Calu3 (cell line): ENCODE measurements around the gene NRTN. TPM values are rescaled to one million over a fixed set of nuclear protein-coding genes. Genes with fewer than 3 reads are reported as not detected.
"Not testable (repeated sequence)": the region's sequence is repeated elsewhere in the genome, so short reads cannot be mapped to it uniquely, and the experiment has no call there.

Source experiments
- BruUV-seq: library from RNA; stranded (reverse); fragments of 400-500 nt; replicated peaks from 2 replicates; lab custom pipeline; 2021; lab: Mats Ljungman, UMichigan
- CTCF ChIA-PET: fragments of 300-600 bp; sonication (Branson Sonifier 250); formaldehyde crosslinking; loops from one replicate; lab custom pipeline; 2022; ENCODE audit warnings: antibody characterized with exemption; lab: Charles Lee
- DNase-seq: peaks from one replicate; pipeline ENCODE4 v3.0.0; 2022
- H3K27ac Mint-ChIP-seq: one replicate; pipeline ENCODE4 v1.8.0; 2022; ENCODE audit warnings: mixed read lengths; ENCODE audit not compliant: unreplicated experiment
- H3K27me3 Mint-ChIP-seq: one replicate; pipeline ENCODE4 v1.8.0; 2022; ENCODE audit warnings: mixed read lengths; ENCODE audit not compliant: unreplicated experiment
- H3K36me3 Mint-ChIP-seq: one replicate; pipeline ENCODE4 v1.8.0; 2022; ENCODE audit warnings: mild to moderate bottlenecking, moderate library complexity, mixed read lengths; ENCODE audit not compliant: insufficient read depth, unreplicated experiment
- H3K4me1 Mint-ChIP-seq: one replicate; pipeline ENCODE4 v1.8.0; 2022; ENCODE audit warnings: mild to moderate bottlenecking, low read depth, mixed read lengths; ENCODE audit not compliant: unreplicated experiment
- H3K4me3 Mint-ChIP-seq: one replicate; pipeline ENCODE4 v1.8.0; 2022; ENCODE audit warnings: mild to moderate bottlenecking, low read depth, moderate library complexity, mixed read lengths; ENCODE audit not compliant: unreplicated experiment
- H3K9me3 Mint-ChIP-seq: one replicate; pipeline ENCODE4 v1.8.0; 2022; ENCODE audit warnings: low read depth, mixed read lengths; ENCODE audit not compliant: unreplicated experiment
- CTCF ChIP-seq: fragments of 200-600 bp; IDR thresholded peaks from one replicate; pipeline ENCODE4 v1.8.0; 2022; ENCODE audit warnings: antibody characterized with exemption; ENCODE audit not compliant: unreplicated experiment
- intact Hi-C: fragments of 100-400 bp; cut with micrococcal nuclease; formaldehyde crosslinking; loops from one replicate; pipeline ENCODE4 v1.10.0; 2022; ENCODE audit not compliant: unreplicated experiment
- total RNA-seq: library from RNA; stranded (reverse); gene quantifications from 2 replicates; pipeline ENCODE4 v1.2.3, GENCODE V29; 2022

Gene NRTN
- total RNA-seq, 1 experiment from 2014 or later: 5.4 TPM

GRCh38 chr19:5850743-5851293 lies 46.0 kb downstream of the NRTN start:
- peaks cover 18% of the 10 kb centered on the region for H3K4me1 Mint-ChIP-seq
- H3K36me3 Mint-ChIP-seq: peaks cover 11% of the 10 kb centered on the region
- H3K9me3 Mint-ChIP-seq: no peaks in the 10 kb centered on the region
- peak; percentile 47 for DNase-seq
- no TSS peak for BruUV-seq
- no peak overlapping the region for H3K4me3 Mint-ChIP-seq
- no peak overlapping the region for H3K27ac Mint-ChIP-seq
- TF ChIP-seq CTCF: no peak
- CTCF ChIA-PET: interaction anchor here (0.6 to 1.3 kb wide), 4 partner anchors 19 to 114 kb away, joined by 3 to 4 read pairs (median 4); no protein-coding TSS in a partner anchor
- H3K27me3 Mint-ChIP-seq: peaks cover 12% of the 10 kb centered on the region
- intact Hi-C loops: no loop called here

GRCh38 chr19:5851302-5851701 lies 46.4 kb downstream of the NRTN start, which contains the start of gene FUT3:
TSS of gene FUT3 (minus strand) at chr19:5851449.
- TF ChIP-seq CTCF: no peak
- intact Hi-C loops: no loop called here
- Mint-ChIP-seq H3K4me3 (no peak within 1 kb of the TSS), H3K27ac (no peak within 1 kb of the TSS), H3K27me3 (peaks cover 12% of the 10 kb centered on the region), H3K9me3 (no peaks in the 10 kb centered on the region), H3K4me1 (peaks cover 18% of the 10 kb centered on the region), H3K36me3 (peaks cover 11% of the 10 kb centered on the region)
- no TSS peak for BruUV-seq
- CTCF ChIA-PET: interaction anchor here (0.9 to 1.3 kb wide), 2 partner anchors 18 to 47 kb away, joined by 3 read pairs; no protein-coding TSS in a partner anchor
- peak; percentile 53 for DNase-seq

GRCh38 chr19:5854121-5854520 lies 49.3 kb downstream of the NRTN start:
- Mint-ChIP-seq H3K27me3 (peaks cover 12% of the 10 kb centered on the region), H3K4me1 (peaks cover 18% of the 10 kb centered on the region), H3K36me3 (peaks cover 11% of the 10 kb centered on the region)
- H3K4me3 Mint-ChIP-seq, intact Hi-C loops, DNase-seq, CTCF ChIA-PET, H3K27ac Mint-ChIP-seq, H3K9me3 Mint-ChIP-seq, BruUV-seq: not testable (repeated sequence)

GRCh38 chr19:5855151-5855550 lies 50.3 kb downstream of the NRTN start:
- DNase-seq, H3K27ac Mint-ChIP-seq, CTCF ChIA-PET, H3K4me3 Mint-ChIP-seq, intact Hi-C loops, BruUV-seq, H3K9me3 Mint-ChIP-seq: not testable (repeated sequence)
- H3K4me1 Mint-ChIP-seq: peaks cover 18% of the 10 kb centered on the region
- peaks cover 11% of the 10 kb centered on the region for H3K36me3 Mint-ChIP-seq
- peaks cover 12% of the 10 kb centered on the region for H3K27me3 Mint-ChIP-seq

GRCh38 chr19:5857203-5858081 lies 52.6 kb downstream of the NRTN start:
- CTCF ChIA-PET: no interaction called here
- Mint-ChIP-seq H3K36me3 (no peaks in the 10 kb centered on the region), H3K4me3 (no peak overlapping the region), H3K27ac (no peak overlapping the region), H3K9me3 (no peaks in the 10 kb centered on the region), H3K27me3 (peaks cover 8% of the 10 kb centered on the region), H3K4me1 (peaks cover 2% of the 10 kb centered on the region)
- DNase-seq: no peak
- intact Hi-C loops: no loop called here
- no peak for TF ChIP-seq CTCF
- no TSS peak for BruUV-seq
